HepG2 (cell line): ENCODE measurements around the gene MOV10L1.

Source experiments
- ERF ChIP-seq: IDR thresholded peaks from 2 replicates; pipeline ENCODE4 v1.6.1; 2018; ENCODE audit warnings: missing biosample characterization, missing genetic modification reagents
- MXI1 ChIP-seq: IDR thresholded peaks from 3 replicates; pipeline ENCODE4 v1.6.1; 2012; ENCODE audit warnings: low read depth, low read length, inconsistent platforms, borderline replicate concordance
- NCOR1 ChIP-seq: fragments of 200-600 bp; sonication (generic); IDR thresholded peaks from 2 replicates; pipeline ENCODE4 v1.7.0; 2017; ENCODE audit warnings: antibody characterized with exemption, low read length, borderline replicate concordance
- PAX8 ChIP-seq: sonication (generic); formaldehyde crosslinking; IDR thresholded peaks from 2 replicates; pipeline ENCODE4 v1.8.0; 2022; ENCODE audit warnings: mild to moderate bottlenecking, missing genetic modification reagents, borderline replicate concordance
- RBFOX2 ChIP-seq: fragments of 200-400 bp; formaldehyde crosslinking; IDR thresholded peaks from 2 replicates; pipeline ENCODE4 v1.6.1; 2017; ENCODE audit warnings: low read depth, mild to moderate bottlenecking, low read length
- SOX6 ChIP-seq, 2 experiments: fragments of 450-650 bp in 1 of 2; sonication (generic) in 1 of 2; formaldehyde crosslinking in 1 of 2; IDR thresholded peaks; 2 replicates each; pipeline versions ENCODE4 v1.4.0 to v1.6.1; 2017 to 2020; ENCODE audit warnings: antibody characterized with exemption in 1 of 2, mild to moderate bottlenecking in 1 of 2, missing genetic modification reagents in 1 of 2
- TAF1 ChIP-seq: sonication (generic); formaldehyde crosslinking; IDR thresholded peaks from 2 replicates; pipeline ENCODE4 v1.4.0; 2020; ENCODE audit warnings: missing genetic modification reagents
- TF ChIP-seq, protein P1 (sequence below), 2 experiments: fragments of 450-650 bp in 1 of 2; sonication (generic) in 1 of 2; formaldehyde crosslinking in 1 of 2; IDR thresholded peaks; 2 replicates each; pipeline versions ENCODE4 v1.6.1 to v1.8.0; 2016 to 2022; ENCODE audit warnings: antibody characterized with exemption in 1 of 2, mild to moderate bottlenecking in 1 of 2, missing genetic modification reagents in 1 of 2
- TF ChIP-seq, protein P2 (sequence below): sonication (generic); formaldehyde crosslinking; IDR thresholded peaks from 2 replicates; pipeline ENCODE4 v1.5.0; 2020; ENCODE audit warnings: mild to moderate bottlenecking, missing genetic modification reagents, moderate library complexity
- TF ChIP-seq, protein P3 (sequence below), 2 experiments: sonication (generic) in 1 of 2; formaldehyde crosslinking in 1 of 2; IDR thresholded peaks; 2 replicates each; pipeline versions ENCODE4 v1.4.0 to v1.6.1; 2018 to 2020; ENCODE audit warnings: missing genetic modification reagents in 2 of 2, borderline replicate concordance in 1 of 2, low read depth in 1 of 2, mild to moderate bottlenecking in 1 of 2, missing biosample characterization in 1 of 2
- TF ChIP-seq, protein P4 (sequence below): sonication (generic); formaldehyde crosslinking; IDR thresholded peaks from 2 replicates; pipeline ENCODE4 v1.5.1; 2020; ENCODE audit warnings: missing genetic modification reagents, mild to moderate bottlenecking, borderline replicate concordance
- TF ChIP-seq, protein P5 (sequence below): sonication (generic); formaldehyde crosslinking; IDR thresholded peaks from 2 replicates; pipeline ENCODE4 v1.9.0; 2021; ENCODE audit warnings: missing genetic modification reagents, borderline replicate concordance

DNA sequence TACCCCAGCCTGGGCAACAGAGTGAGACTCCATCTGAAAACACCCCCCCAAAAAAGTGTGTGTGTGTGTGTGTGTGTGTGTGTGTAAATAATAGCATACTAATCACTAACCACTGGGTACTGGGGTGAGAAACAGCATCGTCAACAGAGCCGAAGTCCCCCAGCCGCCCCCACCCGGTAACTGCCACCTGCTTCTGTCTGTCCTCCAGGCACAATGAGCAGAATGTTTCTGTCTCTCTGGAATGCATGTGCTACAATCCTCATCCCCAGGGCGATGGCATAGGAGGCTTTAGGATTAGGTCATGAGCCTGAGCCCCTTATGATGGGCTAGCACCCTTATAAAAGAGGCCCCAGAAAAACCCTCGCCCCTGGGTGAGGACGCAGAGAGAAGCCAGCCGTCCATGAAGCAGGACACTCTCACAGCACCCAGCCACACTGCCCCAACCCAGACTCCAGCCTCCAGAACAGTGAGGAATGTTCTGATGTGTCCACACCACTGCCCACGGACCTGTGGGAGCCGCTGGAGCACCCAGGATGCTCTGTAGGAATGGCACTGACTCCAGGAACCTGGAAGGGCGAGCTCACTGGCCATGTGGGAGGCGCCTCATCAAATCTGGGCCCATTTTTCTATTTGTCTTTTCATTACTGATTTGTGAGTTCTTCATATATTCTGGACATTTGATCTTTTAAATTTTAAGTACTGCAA lies 41.6 kb upstream of the MOV10L1 start:
- TF ChIP-seq NCOR1 (no peak), TAF1 (CRISPR knock-in tag) (no peak), PAX8 (no peak), ERF (no peak), MXI1 (no peak), RBFOX2 (no peak), SOX6 (IDR thresholded peaks at IDR 0.05) (no peak), SOX6 (CRISPR knock-in tag; IDR thresholded peaks at IDR 0.05) (no peak)
- TF ChIP-seq, protein P1, sequence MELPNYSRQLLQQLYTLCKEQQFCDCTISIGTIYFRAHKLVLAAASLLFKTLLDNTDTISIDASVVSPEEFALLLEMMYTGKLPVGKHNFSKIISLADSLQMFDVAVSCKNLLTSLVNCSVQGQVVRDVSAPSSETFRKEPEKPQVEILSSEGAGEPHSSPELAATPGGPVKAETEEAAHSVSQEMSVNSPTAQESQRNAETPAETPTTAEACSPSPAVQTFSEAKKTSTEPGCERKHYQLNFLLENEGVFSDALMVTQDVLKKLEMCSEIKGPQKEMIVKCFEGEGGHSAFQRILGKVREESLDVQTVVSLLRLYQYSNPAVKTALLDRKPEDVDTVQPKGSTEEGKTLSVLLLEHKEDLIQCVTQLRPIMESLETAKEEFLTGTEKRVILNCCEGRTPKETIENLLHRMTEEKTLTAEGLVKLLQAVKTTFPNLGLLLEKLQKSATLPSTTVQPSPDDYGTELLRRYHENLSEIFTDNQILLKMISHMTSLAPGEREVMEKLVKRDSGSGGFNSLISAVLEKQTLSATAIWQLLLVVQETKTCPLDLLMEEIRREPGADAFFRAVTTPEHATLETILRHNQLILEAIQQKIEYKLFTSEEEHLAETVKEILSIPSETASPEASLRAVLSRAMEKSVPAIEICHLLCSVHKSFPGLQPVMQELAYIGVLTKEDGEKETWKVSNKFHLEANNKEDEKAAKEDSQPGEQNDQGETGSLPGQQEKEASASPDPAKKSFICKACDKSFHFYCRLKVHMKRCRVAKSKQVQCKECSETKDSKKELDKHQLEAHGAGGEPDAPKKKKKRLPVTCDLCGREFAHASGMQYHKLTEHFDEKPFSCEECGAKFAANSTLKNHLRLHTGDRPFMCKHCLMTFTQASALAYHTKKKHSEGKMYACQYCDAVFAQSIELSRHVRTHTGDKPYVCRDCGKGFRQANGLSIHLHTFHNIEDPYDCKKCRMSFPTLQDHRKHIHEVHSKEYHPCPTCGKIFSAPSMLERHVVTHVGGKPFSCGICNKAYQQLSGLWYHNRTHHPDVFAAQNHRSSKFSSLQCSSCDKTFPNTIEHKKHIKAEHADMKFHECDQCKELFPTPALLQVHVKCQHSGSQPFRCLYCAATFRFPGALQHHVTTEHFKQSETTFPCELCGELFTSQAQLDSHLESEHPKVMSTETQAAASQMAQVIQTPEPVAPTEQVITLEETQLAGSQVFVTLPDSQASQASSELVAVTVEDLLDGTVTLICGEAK (IDR thresholded peaks at IDR 0.05), result no peak
- TF ChIP-seq, protein P1 (CRISPR knock-in tag; IDR thresholded peaks at IDR 0.05), result no peak
- TF ChIP-seq, protein P2, sequence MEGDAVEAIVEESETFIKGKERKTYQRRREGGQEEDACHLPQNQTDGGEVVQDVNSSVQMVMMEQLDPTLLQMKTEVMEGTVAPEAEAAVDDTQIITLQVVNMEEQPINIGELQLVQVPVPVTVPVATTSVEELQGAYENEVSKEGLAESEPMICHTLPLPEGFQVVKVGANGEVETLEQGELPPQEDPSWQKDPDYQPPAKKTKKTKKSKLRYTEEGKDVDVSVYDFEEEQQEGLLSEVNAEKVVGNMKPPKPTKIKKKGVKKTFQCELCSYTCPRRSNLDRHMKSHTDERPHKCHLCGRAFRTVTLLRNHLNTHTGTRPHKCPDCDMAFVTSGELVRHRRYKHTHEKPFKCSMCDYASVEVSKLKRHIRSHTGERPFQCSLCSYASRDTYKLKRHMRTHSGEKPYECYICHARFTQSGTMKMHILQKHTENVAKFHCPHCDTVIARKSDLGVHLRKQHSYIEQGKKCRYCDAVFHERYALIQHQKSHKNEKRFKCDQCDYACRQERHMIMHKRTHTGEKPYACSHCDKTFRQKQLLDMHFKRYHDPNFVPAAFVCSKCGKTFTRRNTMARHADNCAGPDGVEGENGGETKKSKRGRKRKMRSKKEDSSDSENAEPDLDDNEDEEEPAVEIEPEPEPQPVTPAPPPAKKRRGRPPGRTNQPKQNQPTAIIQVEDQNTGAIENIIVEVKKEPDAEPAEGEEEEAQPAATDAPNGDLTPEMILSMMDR, result no peak
- TF ChIP-seq, protein P3, sequence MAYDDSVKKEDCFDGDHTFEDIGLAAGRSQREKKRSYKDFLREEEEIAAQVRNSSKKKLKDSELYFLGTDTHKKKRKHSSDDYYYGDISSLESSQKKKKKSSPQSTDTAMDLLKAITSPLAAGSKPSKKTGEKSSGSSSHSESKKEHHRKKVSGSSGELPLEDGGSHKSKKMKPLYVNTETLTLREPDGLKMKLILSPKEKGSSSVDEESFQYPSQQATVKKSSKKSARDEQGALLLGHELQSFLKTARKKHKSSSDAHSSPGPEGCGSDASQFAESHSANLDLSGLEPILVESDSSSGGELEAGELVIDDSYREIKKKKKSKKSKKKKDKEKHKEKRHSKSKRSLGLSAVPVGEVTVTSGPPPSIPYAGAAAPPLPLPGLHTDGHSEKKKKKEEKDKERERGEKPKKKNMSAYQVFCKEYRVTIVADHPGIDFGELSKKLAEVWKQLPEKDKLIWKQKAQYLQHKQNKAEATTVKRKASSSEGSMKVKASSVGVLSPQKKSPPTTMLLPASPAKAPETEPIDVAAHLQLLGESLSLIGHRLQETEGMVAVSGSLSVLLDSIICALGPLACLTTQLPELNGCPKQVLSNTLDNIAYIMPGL (CRISPR knock-in tag; IDR thresholded peaks at IDR 0.05; ENCODE audit: borderline replicate concordance in 1 of 2, low read depth in 1 of 2), result no peak
- TF ChIP-seq, protein P4, sequence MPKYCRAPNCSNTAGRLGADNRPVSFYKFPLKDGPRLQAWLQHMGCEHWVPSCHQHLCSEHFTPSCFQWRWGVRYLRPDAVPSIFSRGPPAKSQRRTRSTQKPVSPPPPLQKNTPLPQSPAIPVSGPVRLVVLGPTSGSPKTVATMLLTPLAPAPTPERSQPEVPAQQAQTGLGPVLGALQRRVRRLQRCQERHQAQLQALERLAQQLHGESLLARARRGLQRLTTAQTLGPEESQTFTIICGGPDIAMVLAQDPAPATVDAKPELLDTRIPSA, result no peak
- TF ChIP-seq, protein P5, sequence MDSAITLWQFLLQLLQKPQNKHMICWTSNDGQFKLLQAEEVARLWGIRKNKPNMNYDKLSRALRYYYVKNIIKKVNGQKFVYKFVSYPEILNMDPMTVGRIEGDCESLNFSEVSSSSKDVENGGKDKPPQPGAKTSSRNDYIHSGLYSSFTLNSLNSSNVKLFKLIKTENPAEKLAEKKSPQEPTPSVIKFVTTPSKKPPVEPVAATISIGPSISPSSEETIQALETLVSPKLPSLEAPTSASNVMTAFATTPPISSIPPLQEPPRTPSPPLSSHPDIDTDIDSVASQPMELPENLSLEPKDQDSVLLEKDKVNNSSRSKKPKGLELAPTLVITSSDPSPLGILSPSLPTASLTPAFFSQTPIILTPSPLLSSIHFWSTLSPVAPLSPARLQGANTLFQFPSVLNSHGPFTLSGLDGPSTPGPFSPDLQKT (CRISPR knock-in tag), result no peak
